Natural killer cell (primary cell): ENCODE results near the gene ZNF148. TPM values are rescaled to one million over a fixed set of nuclear protein-coding genes. Genes with fewer than 3 reads are reported as not detected.
A peak's percentile ranks its signal among the peaks of the same experiment; 100 is the strongest.

ENCODE experiments used
- ATAC-seq, 3 donors: fragments of 150-1000 bp in 2 of 3; fragments of 200-7000 bp in 1 of 3; cut with Tn5 transposase; 1 replicate in 1 of 3; 2 replicates in 2 of 3; pipeline ENCODE4 v1.10.0; 2021; ENCODE audit warnings: mild to moderate bottlenecking in 2 of 3, moderate library complexity in 2 of 3
- DNase-seq, 2 donors: peaks; one replicate each; pipeline versions ENCODE4 v3.0.0 to v3.0.0-alpha.2; 2013 to 2021; ENCODE audit warnings: mixed read lengths in 1 of 2
- H3K27ac ChIP-seq: one replicate; pipeline ENCODE4 v1.5.1; 2013; ENCODE audit warnings: mild to moderate bottlenecking, low read length
- H3K27me3 ChIP-seq: one replicate; pipeline ENCODE4 v1.6.1; 2013; ENCODE audit warnings: low read length; ENCODE audit not compliant: control insufficient read depth, insufficient read depth
- H3K36me3 ChIP-seq: one replicate; pipeline ENCODE4 v1.6.1; 2013; ENCODE audit warnings: low read length; ENCODE audit not compliant: control insufficient read depth, insufficient read depth
- H3K4me1 ChIP-seq: one replicate; pipeline ENCODE4 v1.6.1; 2013; ENCODE audit warnings: low read length; ENCODE audit not compliant: control insufficient read depth, insufficient read depth
- H3K4me3 ChIP-seq: one replicate; pipeline ENCODE4 v1.5.1; 2013; ENCODE audit warnings: low read length
- H3K9me3 ChIP-seq: one replicate; pipeline ENCODE4 v1.6.1; 2013; ENCODE audit warnings: low read length; ENCODE audit not compliant: control insufficient read depth, insufficient read depth
- H3K27ac Mint-ChIP-seq, 2 donors: one replicate each; pipeline ENCODE4 v1.8.0; 2022; ENCODE audit warnings: mild to moderate bottlenecking in 2 of 2, mixed read lengths in 2 of 2, moderate library complexity in 1 of 2
- H3K27me3 Mint-ChIP-seq, 2 donors: one replicate each; pipeline ENCODE4 v1.8.0; 2022; ENCODE audit warnings: low read depth in 2 of 2, mixed read lengths in 2 of 2
- H3K36me3 Mint-ChIP-seq: one replicate; pipeline ENCODE4 v1.8.0; 2022; ENCODE audit warnings: mixed read lengths
- H3K4me1 Mint-ChIP-seq, 2 donors: one replicate each; pipeline ENCODE4 v1.8.0; 2022; ENCODE audit warnings: mixed read lengths in 2 of 2
- H3K4me3 Mint-ChIP-seq: one replicate; pipeline ENCODE4 v1.8.0; 2022; ENCODE audit warnings: mild to moderate bottlenecking, moderate library complexity, mixed read lengths
- H3K9me3 Mint-ChIP-seq, 2 donors: one replicate each; pipeline ENCODE4 v1.8.0; 2022; ENCODE audit warnings: mixed read lengths in 2 of 2
- WGBS: methylation state at CpG from one replicate; pipeline ENCODE4 v1.1.7; 2013; ENCODE audit warnings: missing lambda C conversion rate; ENCODE audit not compliant: insufficient coverage; 5-methylcytosine and 5-hydroxymethylcytosine counted together
- intact Hi-C: fragments of 100-400 bp; cut with micrococcal nuclease; formaldehyde crosslinking; loops from one replicate; pipeline ENCODE4 v1.14.2; 2022
- total RNA-seq, 4 donors: library from RNA; stranded (reverse); fragments of 120-200 nt in 1 of 4; gene quantifications; one replicate each; pipeline versions ENCODE4 v1.2.3 to v1.2.4, GENCODE V29; 2013 to 2022
- TF ChIP-seq, protein P1 (sequence below): fragments of 200-600 bp; IDR thresholded peaks from one replicate; pipeline ENCODE4 v1.8.0; 2022; ENCODE audit warnings: antibody characterized with exemption

Gene ZNF148
- total RNA-seq, 3 donors from 2014 or later (not counting 1 experiment from before 2014, with no cell fraction given) = 61.1 to 72.5 (median 62.8) TPM

DNA sequence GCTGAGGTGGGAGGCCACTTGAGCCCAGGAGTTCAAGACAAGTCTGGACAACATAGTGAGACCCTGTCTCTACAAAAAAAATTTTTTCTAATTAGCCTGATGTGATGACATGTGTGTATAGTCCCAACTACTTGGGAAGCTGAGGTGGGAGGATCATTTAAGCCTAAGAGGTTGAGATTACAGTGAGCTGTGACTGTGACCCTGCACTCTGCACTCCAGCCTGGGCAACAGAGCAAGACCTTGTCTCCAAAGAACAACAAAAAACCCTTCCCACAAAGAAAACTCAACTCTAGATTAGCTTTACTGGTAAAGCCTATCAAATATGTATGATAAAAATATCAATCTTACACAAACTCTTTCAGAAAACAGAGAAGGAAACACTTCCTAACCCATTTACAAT, 68.5 kb downstream of the ZNF148 start:
- peaks cover 53 to 62% of the 10 kb centered on the region in 2 donors for H3K4me1 Mint-ChIP-seq

DNA sequence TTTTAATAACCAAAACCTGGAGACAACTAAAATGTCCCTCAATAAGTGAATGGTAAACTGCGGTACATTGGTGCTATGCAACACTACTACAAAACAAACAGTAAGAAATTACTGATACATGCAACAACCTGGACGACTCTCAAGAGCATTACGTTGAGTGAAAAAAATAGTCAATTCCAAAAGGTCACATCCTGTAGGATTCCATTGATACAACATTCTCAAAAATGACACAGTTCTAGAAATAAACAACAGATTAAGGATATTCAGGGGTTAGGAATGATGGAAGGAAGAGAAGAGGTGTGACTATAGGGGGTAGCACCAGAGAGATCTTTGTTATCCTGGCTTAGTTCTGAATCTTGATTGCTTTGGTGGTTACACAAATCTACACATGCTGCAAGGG, 72.2 kb downstream of the ZNF148 start:
- no peak overlapping the region for H3K27ac ChIP-seq
- H3K36me3 ChIP-seq = peaks cover 3% of the 10 kb centered on the region
- H3K9me3 ChIP-seq = no peaks in the 10 kb centered on the region
- H3K4me1 Mint-ChIP-seq = peaks cover 34 to 35% of the 10 kb centered on the region in 2 donors
- H3K9me3 Mint-ChIP-seq = no peaks in the 10 kb centered on the region
- no peak for DNase-seq
- H3K4me1 ChIP-seq = no peaks in the 10 kb centered on the region
- H3K36me3 Mint-ChIP-seq = no peaks in the 10 kb centered on the region
- TF ChIP-seq, protein P1, sequence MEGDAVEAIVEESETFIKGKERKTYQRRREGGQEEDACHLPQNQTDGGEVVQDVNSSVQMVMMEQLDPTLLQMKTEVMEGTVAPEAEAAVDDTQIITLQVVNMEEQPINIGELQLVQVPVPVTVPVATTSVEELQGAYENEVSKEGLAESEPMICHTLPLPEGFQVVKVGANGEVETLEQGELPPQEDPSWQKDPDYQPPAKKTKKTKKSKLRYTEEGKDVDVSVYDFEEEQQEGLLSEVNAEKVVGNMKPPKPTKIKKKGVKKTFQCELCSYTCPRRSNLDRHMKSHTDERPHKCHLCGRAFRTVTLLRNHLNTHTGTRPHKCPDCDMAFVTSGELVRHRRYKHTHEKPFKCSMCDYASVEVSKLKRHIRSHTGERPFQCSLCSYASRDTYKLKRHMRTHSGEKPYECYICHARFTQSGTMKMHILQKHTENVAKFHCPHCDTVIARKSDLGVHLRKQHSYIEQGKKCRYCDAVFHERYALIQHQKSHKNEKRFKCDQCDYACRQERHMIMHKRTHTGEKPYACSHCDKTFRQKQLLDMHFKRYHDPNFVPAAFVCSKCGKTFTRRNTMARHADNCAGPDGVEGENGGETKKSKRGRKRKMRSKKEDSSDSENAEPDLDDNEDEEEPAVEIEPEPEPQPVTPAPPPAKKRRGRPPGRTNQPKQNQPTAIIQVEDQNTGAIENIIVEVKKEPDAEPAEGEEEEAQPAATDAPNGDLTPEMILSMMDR = no peak
- H3K27me3 ChIP-seq = no peaks in the 10 kb centered on the region
- no peak overlapping the region for H3K4me3 Mint-ChIP-seq
- 100% methylated on average over 3 of the region's 3 CpGs for WGBS
- intact Hi-C loops = no loop called here
- H3K4me3 ChIP-seq = no peak overlapping the region
- no peak overlapping the region for H3K27ac Mint-ChIP-seq
- H3K27me3 Mint-ChIP-seq = no peaks in the 10 kb centered on the region
- ATAC-seq = no peak

More for the DNA sequence above, 68.5 kb downstream of the ZNF148 start:
- H3K36me3 ChIP-seq = peaks cover 6% of the 10 kb centered on the region
- H3K4me3 Mint-ChIP-seq = no peak overlapping the region
- no peak for ATAC-seq
- no peak for DNase-seq
- H3K27ac Mint-ChIP-seq = peak overlapping the region in 1 of 2 donors; percentile 55
- peaks cover 8% of the 10 kb centered on the region for H3K4me1 ChIP-seq
- H3K27me3 Mint-ChIP-seq = no peaks in the 10 kb centered on the region
- no peak overlapping the region for H3K27ac ChIP-seq
- no peaks in the 10 kb centered on the region for H3K27me3 ChIP-seq
- H3K36me3 Mint-ChIP-seq = no peaks in the 10 kb centered on the region
- intact Hi-C loops = no loop called here
- TF ChIP-seq, protein P1 = no peak
- H3K9me3 ChIP-seq = no peaks in the 10 kb centered on the region
- H3K4me3 ChIP-seq = no peak overlapping the region
- H3K9me3 Mint-ChIP-seq = no peaks in the 10 kb centered on the region

- no peak for ATAC-seq
- Histone ChIP-seq H3K36me3 (peaks cover 3% of the 10 kb centered on the region), H3K4me1 (no peaks in the 10 kb centered on the region), H3K9me3 (no peaks in the 10 kb centered on the region), H3K4me3 (no peak overlapping the region), H3K27me3 (no peaks in the 10 kb centered on the region), H3K27ac (no peak overlapping the region)
- peaks cover 23 to 39% of the 10 kb centered on the region in 2 donors for H3K4me1 Mint-ChIP-seq
- DNase-seq = no peak
- no peaks in the 10 kb centered on the region for H3K9me3 Mint-ChIP-seq
- H3K27me3 Mint-ChIP-seq = no peaks in the 10 kb centered on the region
- intact Hi-C loops = no loop called here
- H3K27ac Mint-ChIP-seq = no peak overlapping the region
- H3K36me3 Mint-ChIP-seq = no peaks in the 10 kb centered on the region
- TF ChIP-seq, protein P1 = no peak
- H3K4me3 Mint-ChIP-seq = no peak overlapping the region
- WGBS = 100% methylated on average over 2 of the region's 3 CpGs
Observed at GRCh38 chr3:125300416-125300815, 74.7 kb downstream of the ZNF148 start.

- Histone ChIP-seq H3K27me3 (no peaks in the 10 kb centered on the region), H3K36me3 (no peaks in the 10 kb centered on the region), H3K27ac (no peak overlapping the region), H3K9me3 (no peaks in the 10 kb centered on the region), H3K4me3 (no peak overlapping the region), H3K4me1 (no peaks in the 10 kb centered on the region)
- DNase-seq = no peak
- H3K36me3 Mint-ChIP-seq = no peaks in the 10 kb centered on the region
- TF ChIP-seq, protein P1 = no peak
- H3K4me1 Mint-ChIP-seq = peaks cover 32 to 58% of the 10 kb centered on the region in 2 donors
- no peaks in the 10 kb centered on the region for H3K9me3 Mint-ChIP-seq
- no peak overlapping the region for H3K27ac Mint-ChIP-seq
- no peaks in the 10 kb centered on the region for H3K27me3 Mint-ChIP-seq
- no peak overlapping the region for H3K4me3 Mint-ChIP-seq
- ATAC-seq = no peak
- intact Hi-C loops = no loop called here
Observed at GRCh38 chr3:125294411-125294810, 80.7 kb downstream of the ZNF148 start.
